RWPE2 (cell line): ENCODE measurements around the gene NUP160.
"Not testable (repeated sequence)": the region's sequence is repeated elsewhere in the genome, so short reads cannot be mapped to it uniquely, and the experiment has no call there.

ENCODE experiments used
- ATAC-seq: fragments of 200-7000 bp; cut with Tn5 transposase; 3 replicates; pipeline ENCODE4 v1.9.1; 2021; ENCODE audit warnings: low read depth
- DNase-seq: peaks from one replicate; pipeline ENCODE4 v3.0.0-alpha.2; 2020; ENCODE audit warnings: low spot score
- H3K27ac ChIP-seq: fragments of 450-650 bp; 2 replicates; pipeline ENCODE4 v1.5.1; 2017; ENCODE audit warnings: mild to moderate bottlenecking; ENCODE audit not compliant: poor library complexity, severe bottlenecking
- H3K27me3 ChIP-seq: fragments of 250-450 bp; sonication (Bioruptor Pico); 2 replicates; pipeline ENCODE4 v1.5.1; 2021; ENCODE audit warnings: mild to moderate bottlenecking, moderate library complexity; ENCODE audit not compliant: insufficient read depth, poor library complexity, severe bottlenecking
- H3K36me3 ChIP-seq: fragments of 250-450 bp; sonication (Bioruptor Pico); 2 replicates; pipeline ENCODE4 v1.5.1; 2020; ENCODE audit warnings: low read depth, mild to moderate bottlenecking, moderate library complexity
- H3K4me1 ChIP-seq: fragments of 250-450 bp; sonication (Bioruptor Pico); 2 replicates; pipeline ENCODE4 v1.5.1; 2021; ENCODE audit warnings: mild to moderate bottlenecking, moderate library complexity; ENCODE audit not compliant: insufficient read depth, poor library complexity, severe bottlenecking
- H3K4me3 ChIP-seq: fragments of 250-450 bp; sonication (Bioruptor Pico); 2 replicates; pipeline ENCODE4 v1.5.1; 2021; ENCODE audit warnings: mild to moderate bottlenecking, moderate library complexity; ENCODE audit not compliant: severe bottlenecking
- H3K9me3 ChIP-seq: fragments of 250-450 bp; sonication (Bioruptor Pico); 2 replicates; pipeline ENCODE4 v1.5.1; 2021; ENCODE audit warnings: mild to moderate bottlenecking, moderate library complexity; ENCODE audit not compliant: severe bottlenecking
- CTCF ChIP-seq: fragments of 450-650 bp; IDR thresholded peaks from one replicate; pipeline ENCODE4 v1.5.1; 2017; ENCODE audit warnings: mild to moderate bottlenecking, moderate library complexity; ENCODE audit not compliant: poor library complexity, severe bottlenecking

NUP160 gene

GRCh38 chr11:47750725-47751124 is 97.4 kb downstream of the NUP160 start:
- H3K36me3 ChIP-seq = peaks cover 91% of the 10 kb centered on the region
- H3K9me3 ChIP-seq = no peaks in the 10 kb centered on the region
- no peak for ATAC-seq
- H3K27me3 ChIP-seq = no peaks in the 10 kb centered on the region
- DNase-seq = no peak
- no peak overlapping the region for H3K4me3 ChIP-seq
- H3K4me1 ChIP-seq = no peaks in the 10 kb centered on the region
- TF ChIP-seq CTCF = no peak
- no peak overlapping the region for H3K27ac ChIP-seq

DNA sequence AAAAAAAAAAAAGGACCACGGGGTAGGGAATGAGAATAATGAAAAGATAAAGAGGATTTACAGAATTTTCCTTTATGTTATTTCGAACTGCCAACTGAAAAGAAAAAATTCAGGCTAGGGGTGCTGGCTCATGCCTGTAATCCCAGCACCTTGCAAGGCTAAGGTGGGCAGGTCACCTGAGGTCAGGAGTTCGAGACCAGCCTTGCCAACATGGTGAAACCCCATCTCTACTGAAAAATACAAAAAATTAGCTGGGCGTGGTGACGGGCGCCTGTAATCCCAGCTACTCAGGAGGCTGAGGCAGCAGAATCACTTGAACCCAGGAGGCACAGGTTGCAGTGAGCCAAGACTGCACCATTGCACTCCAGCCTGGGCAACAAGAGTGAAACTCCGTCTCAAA is 105.7 kb downstream of the NUP160 start:
- H3K4me1 ChIP-seq, DNase-seq, H3K27me3 ChIP-seq, H3K4me3 ChIP-seq, H3K27ac ChIP-seq, ATAC-seq, H3K9me3 ChIP-seq: not testable (repeated sequence)
- peaks cover 92% of the 10 kb centered on the region for H3K36me3 ChIP-seq

DNA sequence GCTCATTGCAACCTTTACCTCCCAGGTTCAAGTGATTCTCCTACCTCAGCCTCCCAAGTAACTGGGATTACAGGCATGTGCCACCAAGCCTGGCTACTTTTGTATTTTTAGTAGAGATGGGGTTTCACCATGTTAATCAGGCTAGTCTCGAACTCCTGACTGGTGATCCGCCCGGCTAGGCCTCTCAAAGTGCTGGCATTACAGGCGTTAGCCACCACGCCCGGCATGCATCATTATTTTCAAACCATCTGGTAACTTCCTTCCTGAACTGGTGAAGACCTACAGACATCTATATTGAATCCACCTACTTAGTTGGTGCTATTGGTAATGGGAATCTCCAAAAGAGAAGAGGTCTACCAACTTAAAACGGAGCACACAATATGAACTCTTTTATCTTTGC is 110.3 kb downstream of the NUP160 start:
- H3K4me1 ChIP-seq, DNase-seq, H3K27ac ChIP-seq, H3K27me3 ChIP-seq, H3K4me3 ChIP-seq, ATAC-seq, H3K9me3 ChIP-seq: not testable (repeated sequence)
- H3K36me3 ChIP-seq = peaks cover 92% of the 10 kb centered on the region

GRCh38 chr11:47732271-47732670 is 115.9 kb downstream of the NUP160 start:
- H3K4me1 ChIP-seq = no peaks in the 10 kb centered on the region
- ATAC-seq (no peak), DNase-seq (no peak)
- no peak overlapping the region for H3K4me3 ChIP-seq
- H3K27me3 ChIP-seq = no peaks in the 10 kb centered on the region
- TF ChIP-seq CTCF = no peak
- H3K27ac ChIP-seq = no peak overlapping the region
- H3K36me3 ChIP-seq = peaks cover 99% of the 10 kb centered on the region
- H3K9me3 ChIP-seq = peaks cover 3% of the 10 kb centered on the region

DNA sequence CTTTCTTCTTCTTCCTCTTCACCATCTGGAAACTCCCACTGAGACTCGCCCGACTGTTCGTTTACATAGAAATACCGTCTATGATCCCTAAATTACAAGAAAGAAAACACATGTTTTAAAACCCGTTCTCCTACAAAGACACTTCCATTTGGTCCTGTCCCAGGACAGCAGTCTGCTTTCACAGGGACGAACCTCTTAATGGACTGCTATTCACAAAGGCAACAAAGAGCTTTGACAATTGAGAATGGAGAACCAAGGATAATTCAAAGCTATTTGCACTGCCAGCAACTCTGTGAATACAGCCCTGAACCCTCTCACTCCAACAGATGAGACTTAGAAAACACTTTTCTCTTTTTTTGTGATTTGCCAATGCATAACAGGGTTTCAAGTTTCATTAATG is 116.7 kb downstream of the NUP160 start:
- Histone ChIP-seq H3K9me3 (peaks cover 3% of the 10 kb centered on the region), H3K36me3 (peaks cover 99% of the 10 kb centered on the region), H3K27ac (no peak overlapping the region), H3K4me3 (no peak overlapping the region), H3K4me1 (no peaks in the 10 kb centered on the region), H3K27me3 (no peaks in the 10 kb centered on the region)
- no peak for TF ChIP-seq CTCF
- DNase-seq (no peak), ATAC-seq (no peak)
